HG03378 (cell line): ENCODE results near the gene KLHL33.

Experiments used
- ATAC-seq: cut with Tn5 transposase; IDR thresholded peaks from one replicate; pipeline ENCODE4 v1.9.1; 2021; ENCODE audit warnings: mild to moderate bottlenecking, moderate library complexity; ENCODE audit not compliant: unreplicated experiment

KLHL33 gene

GRCh38 chr14:20435582-20436362, at the start of gene KLHL33:
KLHL33 (minus strand) TSS chr14:20436166; CDS start chr14:20435811, 355 bp downstream.
- no peak for ATAC-seq

- no peak for ATAC-seq
These were observed 46.4 kb upstream of the KLHL33 start for GRCh38 chr14:20482382-20482781.

- ATAC-seq: no peak
These were observed 42.9 kb upstream of the KLHL33 start for GRCh38 chr14:20478894-20479293.

GRCh38 chr14:20477211-20477876, 41.4 kb upstream of the KLHL33 start:
- ATAC-seq: no peak

GRCh38 chr14:20476776-20477175, 40.8 kb upstream of the KLHL33 start:
- no peak for ATAC-seq

GRCh38 chr14:20472536-20473169, 36.7 kb upstream of the KLHL33 start:
- ATAC-seq: no peak

GRCh38 chr14:20470603-20470901, 34.6 kb upstream of the KLHL33 start:
- no peak for ATAC-seq

GRCh38 chr14:20469890-20470602, 34.1 kb upstream of the KLHL33 start:
- peak; percentile 39 for ATAC-seq

- ATAC-seq: peak; percentile 91
These were observed 33.4 kb upstream of the KLHL33 start, which contains the start of gene PNP for GRCh38 chr14:20469242-20469889. PNP (plus strand) TSS chr14:20469406; CDS start chr14:20469525, 119 bp downstream.

GRCh38 chr14:20468764-20469241, 32.8 kb upstream of the KLHL33 start:
- ATAC-seq: no peak

- ATAC-seq: peak; percentile 95
These were observed 25.5 kb upstream of the KLHL33 start, which contains the start of gene PIP4P1 for GRCh38 chr14:20461225-20462141. PIP4P1 (minus strand) TSS chr14:20461434; CDS start chr14:20461325, 109 bp downstream.

- no peak for ATAC-seq
These were observed 24.7 kb upstream of the KLHL33 start for GRCh38 chr14:20460458-20461224.

GRCh38 chr14:20458031-20458789, 22.2 kb upstream of the KLHL33 start:
- ATAC-seq: no peak

- no peak for ATAC-seq
These were observed 21.0 kb upstream of the KLHL33 start for GRCh38 chr14:20456971-20457370.

- ATAC-seq: peak; percentile 38
These were observed 19.7 kb upstream of the KLHL33 start for GRCh38 chr14:20455355-20456300.

- ATAC-seq: peak; percentile 78
These were observed 18.8 kb upstream of the KLHL33 start, which contains the start of the genes APEX1 and OSGEP for GRCh38 chr14:20454516-20455354. APEX1 (plus strand) TSS chr14:20455226; CDS start chr14:20455646, 420 bp downstream. OSGEP (minus strand) TSS chr14:20454812; CDS start chr14:20454683, 129 bp downstream.
